Measurements from ENCODE around the gene PMM2.

DNA sequence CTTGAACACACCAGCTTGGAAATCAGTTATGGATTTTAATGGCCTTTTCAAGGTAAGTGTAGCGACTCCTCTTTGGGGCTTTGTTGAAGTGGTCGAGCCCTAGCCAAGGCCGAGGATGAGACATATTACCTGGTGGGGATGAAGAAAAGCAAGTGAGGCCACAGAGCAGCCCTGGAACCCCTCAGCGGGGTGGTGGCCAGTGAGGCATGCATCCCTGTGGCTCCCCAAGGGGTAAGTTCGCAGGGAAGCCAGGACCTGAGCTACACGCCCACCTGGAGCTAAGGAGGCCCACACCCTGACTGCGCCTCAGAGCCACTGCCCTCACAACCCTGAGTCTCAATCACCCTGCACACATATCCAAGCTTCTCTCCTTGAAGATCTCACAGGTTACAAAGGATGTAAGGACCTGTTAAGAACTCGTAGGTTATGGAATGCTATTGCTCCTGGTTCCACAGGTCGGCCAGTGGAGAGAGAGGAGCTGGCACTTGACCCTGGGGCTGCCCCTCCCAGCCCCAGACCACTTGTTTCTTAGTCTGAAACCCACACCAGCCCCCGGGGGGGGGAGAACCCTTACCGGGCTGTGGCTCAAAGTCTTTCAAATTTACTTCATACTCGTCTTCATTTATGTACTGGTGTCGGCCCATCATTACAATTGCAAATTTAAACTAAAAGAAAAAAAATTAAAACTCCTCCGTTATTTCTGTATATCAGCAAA is 96.5 kb downstream of the PMM2 start:
- TF ChIP-seq SP1 (IDR thresholded peaks at IDR 0.05) (no peak), FOXM1 (IDR thresholded peaks at IDR 0.05; ENCODE audit: borderline replicate concordance) (no peak), NFRKB (IDR thresholded peaks at IDR 0.05) (no peak), FOXA1 (IDR thresholded peaks at IDR 0.05) (no peak), BHLHE40 (IDR thresholded peaks at IDR 0.05; ENCODE audit: borderline replicate concordance) (no peak), L3MBTL2 (conservative IDR thresholded peaks at IDR 0.05) (no peak), ARNT (IDR thresholded peaks at IDR 0.05) (no peak), SUZ12 (IDR thresholded peaks at IDR 0.05) (no peak), ELF4 (IDR thresholded peaks at IDR 0.05) (no peak), TARDBP (IDR thresholded peaks at IDR 0.05) (no peak), FOXK2 (IDR thresholded peaks at IDR 0.05) (no peak), CTBP1 (IDR thresholded peaks at IDR 0.05; ENCODE audit: borderline replicate concordance) (no peak), LEF1 (IDR thresholded peaks at IDR 0.05; ENCODE audit: borderline replicate concordance) (no peak), HDGF (IDR thresholded peaks at IDR 0.05; ENCODE audit: borderline replicate concordance) (no peak)
